RWPE1 (cell line): ENCODE data around the gene MAP1LC3B.

Source experiments
- CTCF ChIA-PET: fragments of 350-600 bp; sonication (Branson Sonifier 250); formaldehyde crosslinking; extraction: SDS; loops from one replicate; lab custom pipeline; 2021; lab: Yijun Ruan, JAX
- POLR2A ChIA-PET: fragments of 400-600 bp; formaldehyde crosslinking; extraction: SDS; loops from one replicate; lab custom pipeline; 2020; ENCODE audit warnings: antibody characterized with exemption; ENCODE audit not compliant: low non-redundant PET; lab: Yijun Ruan, JAX
- DNase-seq: peaks from one replicate; pipeline ENCODE4 v3.0.0; 2012; ENCODE audit warnings: low spot score
- H3K27ac ChIP-seq: fragments of 450-650 bp; 2 replicates; pipeline ENCODE4 v1.5.1; 2017
- CTCF ChIP-seq: fragments of 450-650 bp; conservative IDR thresholded peaks from 2 replicates; pipeline ENCODE4 v1.5.1; 2017; ENCODE audit warnings: low read depth, mild to moderate bottlenecking

Gene MAP1LC3B

GRCh38 chr16:87350681-87351319, 41.3 kb upstream of the MAP1LC3B start:
- H3K27ac ChIP-seq = no peak overlapping the region
- ChIA-PET CTCF (no interaction called here), POLR2A (no interaction called here)
- DNase-seq = no peak
- no peak for TF ChIP-seq CTCF

GRCh38 chr16:87351320-87351698, 40.8 kb upstream of the MAP1LC3B start:
- ChIA-PET CTCF (no interaction called here), POLR2A (no interaction called here)
- no peak for TF ChIP-seq CTCF
- DNase-seq = no peak
- H3K27ac ChIP-seq = no peak overlapping the region

GRCh38 chr16:87352818-87353217, 39.3 kb upstream of the MAP1LC3B start:
- ChIA-PET CTCF (no interaction called here), POLR2A (no interaction called here)
- H3K27ac ChIP-seq = no peak overlapping the region
- TF ChIP-seq CTCF = no peak
- DNase-seq = no peak

GRCh38 chr16:87353613-87354012, 38.5 kb upstream of the MAP1LC3B start:
- TF ChIP-seq CTCF = no peak
- ChIA-PET CTCF (no interaction called here), POLR2A (no interaction called here)
- H3K27ac ChIP-seq = no peak overlapping the region
- DNase-seq = no peak

GRCh38 chr16:87356491-87356853, 35.7 kb upstream of the MAP1LC3B start:
- no peak for DNase-seq
- ChIA-PET POLR2A (no interaction called here), CTCF (no interaction called here)
- no peak overlapping the region for H3K27ac ChIP-seq
- no peak for TF ChIP-seq CTCF

- no peak for DNase-seq
- TF ChIP-seq CTCF = no peak
- ChIA-PET CTCF (no interaction called here), POLR2A (no interaction called here)
- no peak overlapping the region for H3K27ac ChIP-seq
Measured at GRCh38 chr16:87358250-87358649, 33.9 kb upstream of the MAP1LC3B start.
